GM23338 (cell line): ENCODE measurements around the gene GPC6.

Experiments
- CREB1 ChIP-seq: fragments of 250-450 bp; sonication (Bioruptor Pico); IDR thresholded peaks from 2 replicates; pipeline ENCODE4 v1.5.0; 2020; ENCODE audit warnings: low read depth, mild to moderate bottlenecking, moderate library complexity
- ETS1 ChIP-seq: IDR thresholded peaks from 2 replicates; pipeline ENCODE4 v1.6.1; 2016; ENCODE audit warnings: antibody characterized with exemption
- EZH2 ChIP-seq: fragments of 200-600 bp; sonication (generic); IDR thresholded peaks from one replicate; pipeline ENCODE4 v1.8.0; 2017; ENCODE audit warnings: antibody characterized with exemption, mild to moderate bottlenecking, low read depth; ENCODE audit not compliant: unreplicated experiment
- EZH2phosphoT487 ChIP-seq: fragments of 200-600 bp; sonication (generic); IDR thresholded peaks from one replicate; pipeline ENCODE4 v1.8.1; 2018; ENCODE audit warnings: antibody characterized with exemption; ENCODE audit not compliant: unreplicated experiment
- JUNB ChIP-seq: IDR thresholded peaks from one replicate; pipeline ENCODE4 v1.6.1; 2016; ENCODE audit warnings: antibody characterized with exemption; ENCODE audit not compliant: unreplicated experiment
- NANOG ChIP-seq: IDR thresholded peaks from 2 replicates; pipeline ENCODE4 v1.6.1; 2016; ENCODE audit warnings: antibody characterized with exemption, borderline replicate concordance
- POLR2AphosphoS5 ChIP-seq: IDR thresholded peaks from 2 replicates; pipeline ENCODE4 v1.6.1; 2016; ENCODE audit warnings: antibody characterized with exemption, low read depth
- REST ChIP-seq: IDR thresholded peaks from one replicate; pipeline ENCODE4 v1.6.1; 2018; ENCODE audit warnings: antibody characterized with exemption; ENCODE audit not compliant: unreplicated experiment
- STAT1 ChIP-seq: IDR thresholded peaks from one replicate; pipeline ENCODE4 v1.6.1; 2016; ENCODE audit warnings: antibody characterized with exemption; ENCODE audit not compliant: unreplicated experiment
- ZNF114 ChIP-seq: fragments of 250-450 bp; sonication (Bioruptor Pico); IDR thresholded peaks from 2 replicates; pipeline ENCODE4 v1.5.0; 2020; ENCODE audit warnings: mild to moderate bottlenecking, moderate library complexity
- ZNF331 ChIP-seq: fragments of 250-450 bp; sonication (Bioruptor Pico); IDR thresholded peaks from 2 replicates; pipeline ENCODE4 v1.5.0; 2020; ENCODE audit warnings: low read depth, mild to moderate bottlenecking, moderate library complexity
- ZNF462 ChIP-seq: fragments of 250-450 bp; sonication (Bioruptor Pico); IDR thresholded peaks from 2 replicates; pipeline ENCODE4 v1.5.0; 2020; ENCODE audit warnings: mild to moderate bottlenecking, moderate library complexity
- TF ChIP-seq, protein P1 (sequence below), 2 experiments: fragments of 200-600 bp in 1 of 2; sonication (generic) in 1 of 2; conservative IDR thresholded peaks; 2 replicates each; pipeline versions ENCODE4 v1.5.1 to v1.6.1; 2016 to 2017; ENCODE audit warnings: antibody characterized with exemption in 2 of 2, low read depth in 2 of 2, mild to moderate bottlenecking in 2 of 2, moderate library complexity in 1 of 2

DNA sequence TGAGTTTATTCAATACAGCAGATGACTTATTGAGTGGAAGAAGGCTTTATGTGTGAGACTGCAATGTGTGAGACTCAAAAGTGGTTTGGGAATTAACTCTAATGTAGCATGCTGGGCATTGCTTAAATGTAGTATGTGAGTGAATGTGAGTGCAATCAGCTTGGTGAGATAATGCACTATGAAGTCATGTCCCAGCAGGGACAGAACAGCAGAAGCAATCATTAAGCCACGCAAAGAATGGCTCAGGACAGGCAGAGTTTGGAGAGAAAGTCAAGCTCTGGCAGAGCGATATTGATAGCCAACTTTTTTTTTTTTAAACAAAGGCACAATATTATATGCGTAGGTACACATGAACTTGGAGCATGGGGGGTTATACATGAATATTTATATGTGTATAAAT is 597.7 kb downstream of the GPC6 start:
- TF ChIP-seq, protein P1, sequence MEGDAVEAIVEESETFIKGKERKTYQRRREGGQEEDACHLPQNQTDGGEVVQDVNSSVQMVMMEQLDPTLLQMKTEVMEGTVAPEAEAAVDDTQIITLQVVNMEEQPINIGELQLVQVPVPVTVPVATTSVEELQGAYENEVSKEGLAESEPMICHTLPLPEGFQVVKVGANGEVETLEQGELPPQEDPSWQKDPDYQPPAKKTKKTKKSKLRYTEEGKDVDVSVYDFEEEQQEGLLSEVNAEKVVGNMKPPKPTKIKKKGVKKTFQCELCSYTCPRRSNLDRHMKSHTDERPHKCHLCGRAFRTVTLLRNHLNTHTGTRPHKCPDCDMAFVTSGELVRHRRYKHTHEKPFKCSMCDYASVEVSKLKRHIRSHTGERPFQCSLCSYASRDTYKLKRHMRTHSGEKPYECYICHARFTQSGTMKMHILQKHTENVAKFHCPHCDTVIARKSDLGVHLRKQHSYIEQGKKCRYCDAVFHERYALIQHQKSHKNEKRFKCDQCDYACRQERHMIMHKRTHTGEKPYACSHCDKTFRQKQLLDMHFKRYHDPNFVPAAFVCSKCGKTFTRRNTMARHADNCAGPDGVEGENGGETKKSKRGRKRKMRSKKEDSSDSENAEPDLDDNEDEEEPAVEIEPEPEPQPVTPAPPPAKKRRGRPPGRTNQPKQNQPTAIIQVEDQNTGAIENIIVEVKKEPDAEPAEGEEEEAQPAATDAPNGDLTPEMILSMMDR (conservative IDR thresholded peaks at IDR 0.05; ENCODE audit: low read depth in 2 of 2) = no peak
- no peak for TF ChIP-seq EZH2
- TF ChIP-seq JUNB = no peak
- no peak for TF ChIP-seq CREB1 (CRISPR knock-in tag)
- TF ChIP-seq EZH2phosphoT487 = no peak
- TF ChIP-seq POLR2AphosphoS5 = no peak
- no peak for TF ChIP-seq STAT1
- no peak for TF ChIP-seq REST
- no peak for TF ChIP-seq ETS1
- TF ChIP-seq NANOG = no peak
- TF ChIP-seq ZNF114 = no peak
- no peak for TF ChIP-seq ZNF331 (CRISPR knock-in tag)
- no peak for TF ChIP-seq ZNF462
